Stimulated activated CD4-positive, alpha-beta T cell treated with anti-CD3 and anti-CD28 coated beads, Interleukin-15, amount 100 ng/mL, for 1 hour (primary cell): ENCODE data around the gene TRAM2.

ENCODE experiments used
- DNase-seq, 2 donors: peaks; one replicate each; pipeline ENCODE4 v3.0.0-alpha.2; 2020; ENCODE audit warnings: low read depth in 1 of 2, low spot score in 1 of 2

Gene TRAM2

GRCh38 chr6:52511572-52512151 lies 65.2 kb downstream of the TRAM2 start:
- DNase-seq, result no peak

DNA sequence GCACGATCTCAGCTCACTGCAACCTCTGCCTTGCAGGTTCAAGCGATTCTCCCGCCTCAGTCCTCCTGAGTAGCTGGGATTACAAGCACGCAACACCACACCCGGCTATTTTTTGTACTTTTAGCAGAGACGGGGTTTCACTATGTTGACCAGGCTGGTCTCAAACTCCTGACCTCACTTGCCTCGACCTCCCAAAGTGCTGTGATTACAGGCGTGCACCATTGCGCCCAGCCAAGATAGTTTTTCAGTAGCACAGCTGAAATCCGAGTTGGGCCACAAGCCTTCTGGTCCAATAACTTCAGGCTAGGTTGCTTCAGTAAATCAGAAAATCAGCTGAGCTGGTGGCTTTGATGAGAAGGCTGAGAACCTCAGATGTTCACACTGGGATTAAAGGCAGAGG lies 65.7 kb downstream of the TRAM2 start:
- DNase-seq, result no peak

DNA sequence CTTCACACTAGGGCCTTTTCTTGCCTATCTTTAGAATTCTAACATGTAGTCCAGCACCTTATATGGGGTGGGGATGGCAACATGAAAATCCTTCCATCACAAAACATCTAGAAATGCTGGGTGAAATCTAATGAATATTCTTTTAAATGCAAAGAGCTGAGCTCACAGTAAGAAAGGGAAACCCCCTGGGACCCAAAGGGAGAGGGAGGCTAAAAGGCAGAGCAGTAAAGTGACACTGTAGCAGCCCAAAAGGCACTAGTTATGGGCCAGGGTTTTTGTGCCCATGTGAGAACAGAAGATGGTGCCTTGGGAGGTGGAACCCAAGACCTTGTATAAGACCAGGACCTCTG lies 66.7 kb downstream of the TRAM2 start:
- no peak for DNase-seq

- no peak for DNase-seq
These were observed 67.3 kb downstream of the TRAM2 start for GRCh38 chr6:52509281-52510212.

DNA sequence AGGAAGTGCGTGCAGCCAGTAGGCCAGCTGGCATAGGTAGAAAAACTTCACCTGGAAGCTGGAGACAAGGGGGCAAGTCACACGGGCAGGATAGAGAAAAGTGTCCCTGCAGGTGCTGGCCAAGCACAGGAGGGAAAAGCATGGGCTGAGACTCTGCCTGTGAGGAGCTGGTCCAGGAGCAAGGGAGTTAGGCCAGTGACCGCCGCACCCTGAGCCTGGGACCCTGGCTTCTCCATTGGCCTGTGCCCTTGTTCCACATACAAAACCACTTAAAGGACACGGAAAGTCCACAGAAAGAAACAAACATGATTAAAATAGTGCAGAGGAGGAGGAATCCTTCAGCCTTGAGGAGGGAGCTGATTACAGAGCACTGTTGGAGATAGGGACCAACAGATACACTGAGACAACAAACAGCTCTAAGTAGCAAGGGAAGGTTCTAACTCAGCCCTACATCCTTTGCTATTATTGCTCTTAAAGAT lies 68.6 kb downstream of the TRAM2 start:
- DNase-seq, result no peak

DNA sequence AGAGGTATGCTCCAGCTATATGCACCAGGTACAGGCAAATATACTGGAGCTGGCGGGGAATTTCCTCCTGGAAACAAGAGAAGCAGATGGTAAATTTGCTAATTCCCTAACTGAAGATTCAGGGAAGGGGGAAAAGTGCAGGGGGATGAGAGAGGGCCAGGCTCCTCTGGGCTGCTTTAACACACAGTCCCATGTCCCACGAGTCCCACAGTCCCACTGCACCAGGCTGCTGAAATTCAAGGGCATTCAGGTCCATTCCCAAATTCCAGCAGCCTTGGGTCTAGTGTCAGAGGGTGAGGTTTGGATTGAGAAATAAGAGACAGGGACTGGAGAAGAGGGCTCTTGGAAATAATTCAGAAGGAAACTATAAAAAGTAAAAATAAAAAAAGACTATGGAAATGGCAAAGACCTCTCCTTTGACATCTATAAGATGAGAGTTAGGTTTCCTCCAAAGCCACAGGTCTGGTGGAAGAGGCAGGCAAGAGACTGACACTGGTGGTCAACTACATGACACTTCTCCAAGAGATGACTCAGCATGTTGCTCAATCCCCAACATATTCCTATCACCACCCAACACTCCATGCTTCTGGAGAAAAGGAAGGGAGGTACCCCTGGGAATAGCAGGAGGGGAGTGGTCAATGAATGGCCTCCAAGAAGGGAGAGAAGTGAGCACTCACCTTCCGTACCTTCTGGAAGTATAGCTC lies 69.2 kb downstream of the TRAM2 start:
- DNase-seq, result no peak

DNA sequence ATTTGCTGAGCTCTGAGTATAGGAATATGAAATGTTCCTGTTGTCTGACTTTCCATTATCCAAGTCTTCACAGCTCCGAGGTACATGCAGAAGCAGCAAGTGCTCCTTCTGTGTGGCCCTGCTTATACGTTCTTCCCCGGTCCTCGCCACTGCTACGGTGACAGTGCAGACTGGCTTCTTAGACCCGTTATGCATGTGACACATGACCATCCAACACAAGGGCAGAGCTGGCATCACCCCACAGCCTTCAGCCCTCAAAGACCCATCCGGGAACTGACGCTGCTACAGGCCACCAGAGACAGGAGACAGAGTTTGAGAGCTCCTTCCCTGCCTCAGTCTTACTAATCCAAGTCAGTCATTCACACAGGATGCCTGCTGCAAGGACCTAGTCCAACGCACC lies 70.4 kb downstream of the TRAM2 start:
- DNase-seq, result no peak

- no peak for DNase-seq
These were observed 71.0 kb downstream of the TRAM2 start for GRCh38 chr6:52505726-52506409.

DNA sequence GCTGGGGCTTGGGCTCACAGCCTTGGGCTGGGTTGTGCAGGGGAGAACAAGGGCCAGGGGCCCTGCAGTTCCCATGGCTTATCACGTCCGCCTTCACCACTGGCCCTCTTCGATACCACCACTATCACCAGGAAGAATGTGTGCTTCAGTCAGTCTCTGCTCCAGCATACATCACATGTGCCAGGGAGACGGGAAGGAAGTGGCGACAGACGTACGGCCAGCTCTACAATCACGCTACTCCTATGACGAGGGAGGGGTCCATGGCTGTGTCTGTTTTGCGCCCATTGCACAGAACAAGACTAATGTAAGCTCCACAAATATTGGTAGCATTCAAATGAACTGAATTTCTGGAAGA lies 72.1 kb downstream of the TRAM2 start:
- DNase-seq, result no peak

DNA sequence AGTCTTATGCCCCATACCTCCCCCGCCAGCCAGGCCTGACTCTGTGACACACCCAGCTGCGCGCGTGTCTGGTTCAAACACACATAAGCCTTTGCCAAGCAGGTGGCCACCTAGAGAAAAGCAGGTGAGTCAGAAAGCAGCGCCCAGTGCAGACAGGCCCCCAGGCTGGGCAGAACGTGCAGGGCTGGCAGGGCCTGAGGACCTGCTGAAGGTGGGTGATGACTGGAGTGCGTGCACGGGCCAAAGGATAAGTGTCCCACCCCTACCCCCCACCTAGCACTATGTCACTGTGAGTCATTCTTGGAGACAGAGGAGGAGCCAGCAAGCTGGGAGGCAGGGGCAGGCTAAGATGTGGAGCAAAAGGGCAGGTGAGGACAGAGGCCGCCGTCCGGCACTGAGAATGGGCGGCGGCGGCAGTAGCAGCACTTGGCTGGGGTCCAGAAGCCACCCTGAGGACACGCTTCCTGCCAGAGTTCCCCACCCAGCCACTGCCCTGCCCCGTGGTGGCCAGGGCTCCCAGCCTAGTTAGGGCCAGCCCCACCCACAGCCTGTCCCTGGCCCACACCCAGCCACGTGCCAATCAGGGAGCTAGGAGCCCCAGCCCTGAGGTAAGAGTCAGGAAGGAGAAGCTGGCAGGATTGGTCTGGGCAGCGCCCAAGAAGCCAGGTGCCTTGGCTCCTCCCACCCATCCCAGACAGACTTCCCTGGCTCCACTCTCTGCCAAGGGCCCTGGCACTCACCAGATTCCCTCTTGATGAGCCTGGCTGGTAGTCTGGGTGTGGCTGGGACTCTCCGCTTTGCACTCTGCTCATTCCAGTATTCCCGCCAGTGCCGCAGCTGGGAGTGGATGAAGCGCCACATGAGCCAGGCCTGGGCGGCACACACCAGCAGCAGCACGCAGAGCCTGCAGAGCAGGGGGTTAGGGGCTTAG lies 72.7 kb downstream of the TRAM2 start:
- DNase-seq, result no peak

GRCh38 chr6:52503323-52503747 lies 73.5 kb downstream of the TRAM2 start:
- DNase-seq, result no peak

- DNase-seq, result no peak
These were observed 74.4 kb downstream of the TRAM2 start for GRCh38 chr6:52502306-52503029.

DNA sequence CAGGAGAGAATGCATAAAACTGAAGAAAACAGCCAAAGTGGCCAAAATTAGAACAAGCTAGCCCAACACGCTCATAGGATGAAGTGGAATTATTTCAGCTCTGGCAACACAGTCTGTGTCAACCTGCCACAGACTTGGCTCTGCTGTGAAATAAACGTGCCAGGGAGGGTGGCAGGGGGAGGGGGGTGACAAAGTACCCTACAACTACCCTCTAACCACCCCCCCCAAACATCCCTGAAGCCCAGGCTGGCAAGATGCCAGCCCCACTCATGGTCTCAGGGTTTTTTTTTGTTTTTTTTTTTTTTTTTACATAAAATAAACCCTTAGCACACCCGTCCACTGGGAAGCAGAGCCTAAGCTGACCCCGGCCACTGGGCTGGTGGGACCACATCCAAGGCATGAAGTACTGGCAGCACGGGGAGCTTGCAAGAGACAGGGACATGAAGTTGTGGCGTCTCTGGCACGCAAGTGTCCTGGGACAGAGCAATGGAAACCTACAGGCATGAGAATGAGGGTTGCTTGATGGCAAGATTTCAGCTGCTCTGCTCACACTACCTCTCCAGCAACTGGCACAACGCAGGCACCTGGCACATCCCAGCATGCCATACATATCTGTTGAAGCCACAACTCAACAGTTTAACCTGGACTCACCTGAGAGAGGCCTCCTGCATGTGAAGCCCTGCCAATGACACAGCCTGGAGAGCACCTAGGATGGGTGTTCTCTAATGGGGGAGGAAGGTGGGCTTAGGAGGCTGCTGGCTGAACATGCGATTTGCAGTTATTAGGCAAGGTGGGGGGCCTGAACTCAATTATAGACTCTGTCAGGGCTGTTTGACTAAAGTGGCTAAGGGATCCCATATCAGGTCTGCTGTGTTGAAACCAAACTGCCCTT lies 76.4 kb downstream of the TRAM2 start:
- DNase-seq, result no peak

- no peak for DNase-seq
These were observed 77.1 kb downstream of the TRAM2 start for GRCh38 chr6:52499681-52500236.

DNA sequence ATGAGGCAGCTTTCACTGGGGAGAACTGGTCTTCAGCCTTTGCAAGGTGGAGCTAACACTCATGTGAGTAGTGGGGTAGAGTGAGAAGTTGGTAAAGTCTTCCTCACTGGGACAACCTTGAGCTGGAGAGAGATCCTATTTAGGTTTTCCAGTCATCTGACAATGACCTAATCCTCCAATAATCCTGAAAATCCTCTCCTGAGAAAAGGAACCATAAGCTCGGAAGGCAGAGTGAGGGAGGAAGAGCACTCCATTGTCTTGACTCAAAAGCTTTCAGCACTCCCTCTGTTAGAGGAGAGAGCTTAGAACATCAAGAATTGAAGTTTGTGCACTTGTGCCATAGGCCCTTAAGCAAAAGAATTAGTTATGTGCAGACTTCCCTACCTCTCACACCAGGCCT lies 77.8 kb downstream of the TRAM2 start:
- DNase-seq, result no peak

DNA sequence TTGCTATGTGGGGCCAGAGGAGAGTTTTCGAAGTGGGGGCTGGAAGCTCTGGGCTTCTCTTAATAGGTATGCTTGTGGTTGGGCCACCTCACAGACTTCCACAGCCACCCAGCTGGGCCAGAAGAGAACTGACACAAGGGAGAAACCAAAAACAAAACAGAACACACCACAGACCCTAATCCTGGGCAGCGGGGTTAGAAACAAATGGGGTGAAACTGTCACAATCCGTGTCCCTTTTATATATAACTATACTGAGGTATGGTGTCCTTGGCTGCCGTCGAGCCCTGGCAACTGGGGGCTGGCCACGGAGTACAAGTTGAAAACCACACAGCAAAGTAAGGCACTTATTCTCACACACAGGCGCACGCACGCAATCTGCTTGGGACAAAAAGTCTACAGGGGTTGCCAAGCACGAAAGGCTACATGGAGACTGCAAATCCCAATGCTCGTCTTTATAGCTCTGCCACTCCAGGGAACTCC lies 78.3 kb downstream of the TRAM2 start:
- DNase-seq, result no peak

GRCh38 chr6:52497652-52498408 lies 79.0 kb downstream of the TRAM2 start:
- no peak for DNase-seq

GRCh38 chr6:52496631-52497030 lies 80.2 kb downstream of the TRAM2 start:
- DNase-seq, result no peak
